Measurements from ENCODE around the gene MUC13. TPM values are rescaled to one million over a fixed set of nuclear protein-coding genes. Genes with fewer than 3 reads are reported as not detected.

MUC13 gene
- total RNA-seq, 1 donor from 2014 or later = 0.18 TPM

DNA sequence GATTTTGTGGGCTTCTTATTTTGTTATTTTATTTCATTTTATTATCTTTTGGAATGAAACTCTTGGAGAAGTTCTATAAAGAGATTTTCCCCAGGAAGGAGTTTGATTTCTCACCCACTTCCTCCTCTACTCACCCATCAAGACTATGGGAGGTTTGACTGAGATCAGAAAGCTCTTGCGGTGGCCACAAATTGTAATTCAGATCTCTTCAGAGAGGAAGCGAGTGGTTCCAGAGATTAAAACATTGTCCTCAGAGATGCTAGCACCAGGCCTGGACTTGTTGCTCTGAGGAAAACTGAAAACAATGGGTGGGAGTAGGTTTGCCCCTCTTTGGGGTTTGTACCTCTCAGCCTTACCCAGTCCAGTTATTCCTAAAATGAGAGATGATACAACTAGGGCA is 8.1 kb upstream of the MUC13 start:
- no peaks in the 10 kb centered on the region for H3K4me1 ChIP-seq
- H3K36me3 ChIP-seq = no peaks in the 10 kb centered on the region
- DNase-seq = no peak
- no peak overlapping the region for H3K4me3 ChIP-seq
- no peaks in the 10 kb centered on the region for H3K27me3 ChIP-seq (ENCODE audit: low read depth)
- H3K27ac ChIP-seq = no peak overlapping the region
- no peak for ATAC-seq
- H3K9me3 ChIP-seq = no peaks in the 10 kb centered on the region
- no peak for TF ChIP-seq CTCF (IDR thresholded peaks at IDR 0.05)
- intact Hi-C loops (cut with DNase I) = no loop called here

DNA sequence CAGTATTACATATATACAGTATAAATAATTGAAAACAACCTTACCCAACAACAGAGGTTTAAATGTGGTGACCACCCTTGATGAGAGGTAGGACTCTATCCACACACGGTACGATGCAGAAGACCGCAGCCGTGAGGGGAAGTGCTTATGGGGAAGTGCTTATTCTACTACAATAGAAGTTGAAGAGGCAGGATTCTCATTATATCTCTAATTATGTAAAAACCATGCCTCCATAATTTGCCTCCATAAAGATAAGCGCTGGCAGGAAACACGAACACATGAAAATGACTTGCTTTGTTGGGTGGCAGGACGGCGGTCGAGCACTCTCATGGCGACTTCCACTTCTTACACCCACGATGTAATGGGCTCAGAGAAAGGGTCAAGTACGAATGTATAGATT is 7.2 kb upstream of the MUC13 start:
- Histone ChIP-seq H3K9me3 (no peaks in the 10 kb centered on the region), H3K27me3 (ENCODE audit: low read depth) (no peaks in the 10 kb centered on the region), H3K4me3 (no peak overlapping the region), H3K27ac (no peak overlapping the region), H3K4me1 (no peaks in the 10 kb centered on the region), H3K36me3 (no peaks in the 10 kb centered on the region)
- DNase-seq (no peak), ATAC-seq (no peak)
- intact Hi-C loops (cut with DNase I) = no loop called here
- no peak for TF ChIP-seq CTCF (IDR thresholded peaks at IDR 0.05)

- DNase-seq = no peak
- Histone ChIP-seq H3K4me3 (no peak overlapping the region), H3K36me3 (no peaks in the 10 kb centered on the region), H3K4me1 (no peaks in the 10 kb centered on the region), H3K27me3 (ENCODE audit: low read depth) (no peaks in the 10 kb centered on the region), H3K9me3 (no peaks in the 10 kb centered on the region), H3K27ac (no peak overlapping the region)
- intact Hi-C loops (cut with DNase I) = no loop called here
- no peak for ATAC-seq
- TF ChIP-seq CTCF (IDR thresholded peaks at IDR 0.05) = no peak
Observed at GRCh38 chr3:124939661-124940060, 5.1 kb upstream of the MUC13 start.

DNA sequence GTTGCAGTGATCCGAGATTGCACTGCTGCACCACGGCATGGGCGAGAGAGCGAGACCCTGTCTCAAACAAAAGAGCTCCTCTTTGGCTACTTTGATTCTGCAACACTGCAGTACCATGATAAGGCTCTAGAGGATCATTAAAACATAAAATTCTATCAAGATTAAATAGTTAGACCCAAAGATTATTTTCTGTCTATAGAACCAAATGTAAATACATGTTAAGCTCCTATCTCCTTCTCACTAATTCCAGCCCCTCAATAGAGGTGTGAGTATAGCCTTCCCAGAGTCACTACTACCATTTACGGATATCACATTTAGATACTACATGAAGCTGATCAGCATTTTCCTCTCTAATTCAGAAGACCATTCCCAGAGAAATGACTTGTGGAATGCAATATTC is 4.3 kb upstream of the MUC13 start:
- Histone ChIP-seq H3K36me3 (no peaks in the 10 kb centered on the region), H3K4me1 (no peaks in the 10 kb centered on the region), H3K27me3 (ENCODE audit: low read depth) (no peaks in the 10 kb centered on the region), H3K9me3 (no peaks in the 10 kb centered on the region), H3K4me3 (no peak overlapping the region), H3K27ac (no peak overlapping the region)
- intact Hi-C loops (cut with DNase I) = no loop called here
- DNase-seq (no peak), ATAC-seq (no peak)
- no peak for TF ChIP-seq CTCF (IDR thresholded peaks at IDR 0.05)

DNA sequence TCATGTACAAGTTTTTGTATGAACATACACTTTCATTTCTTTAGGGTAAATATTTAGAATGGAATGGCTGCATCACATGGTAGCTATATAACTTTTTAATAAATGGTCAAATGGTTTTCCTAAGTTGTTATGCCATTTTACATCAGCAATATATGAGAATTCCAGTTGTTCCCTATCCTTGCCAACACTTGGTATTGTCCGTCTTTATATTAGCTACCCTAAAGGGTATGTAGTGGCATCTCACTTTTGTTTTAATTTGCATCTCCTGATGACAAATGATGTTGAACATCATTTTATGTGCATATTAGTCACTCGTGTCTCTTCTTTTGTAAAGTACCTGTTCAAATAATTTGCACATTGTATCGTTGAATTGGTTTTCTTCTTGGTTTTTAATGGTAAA is 2.5 kb upstream of the MUC13 start:
- no peaks in the 10 kb centered on the region for H3K9me3 ChIP-seq
- no peaks in the 10 kb centered on the region for H3K4me1 ChIP-seq
- TF ChIP-seq CTCF (IDR thresholded peaks at IDR 0.05) = no peak
- H3K36me3 ChIP-seq = no peaks in the 10 kb centered on the region
- no peak overlapping the region for H3K27ac ChIP-seq
- intact Hi-C loops (cut with DNase I) = no loop called here
- DNase-seq = no peak
- H3K4me3 ChIP-seq = no peak overlapping the region
- no peak for ATAC-seq
- no peaks in the 10 kb centered on the region for H3K27me3 ChIP-seq (ENCODE audit: low read depth)

Data from lower lobe of right lung (tissue), 2 donors.